Cerebellar cortex (tissue), 1 donor: ENCODE data around the gene LHPP.
"Not testable (repeated sequence)": the region's sequence is repeated elsewhere in the genome, so short reads cannot be mapped to it uniquely, and the experiment has no call there.

Experiments
- DNase-seq: peaks from one replicate; pipeline ENCODE4 v3.0.0-alpha.2; 2015; ENCODE audit warnings: low spot score

LHPP gene

GRCh38 chr10:124573726-124574455, 112.3 kb downstream of the LHPP start:
- no peak for DNase-seq

- no peak for DNase-seq
Measured at GRCh38 chr10:124574456-124575070, 112.9 kb downstream of the LHPP start.

GRCh38 chr10:124575107-124576035, 113.7 kb downstream of the LHPP start:
- no peak for DNase-seq

GRCh38 chr10:124576526-124577420, 115.2 kb downstream of the LHPP start:
- no peak for DNase-seq

- no peak for DNase-seq
Measured at GRCh38 chr10:124577651-124578050, 116.0 kb downstream of the LHPP start.

GRCh38 chr10:124578231-124579010, 116.8 kb downstream of the LHPP start:
- no peak for DNase-seq

- DNase-seq: no peak
Measured at GRCh38 chr10:124579011-124579399, 117.4 kb downstream of the LHPP start.

- DNase-seq: no peak
Measured at GRCh38 chr10:124586142-124586541, 124.5 kb downstream of the LHPP start.

GRCh38 chr10:124587811-124588211, 126.2 kb downstream of the LHPP start:
- DNase-seq: no peak

- not testable (repeated sequence) for DNase-seq
Measured at GRCh38 chr10:124588341-124588735, 126.7 kb downstream of the LHPP start.

- peak; percentile 81 for DNase-seq
Measured at GRCh38 chr10:124588736-124589490, 127.3 kb downstream of the LHPP start.

- no peak for DNase-seq
Measured at GRCh38 chr10:124589491-124590041, 127.9 kb downstream of the LHPP start.

- no peak for DNase-seq
Measured at GRCh38 chr10:124590216-124591122, 128.8 kb downstream of the LHPP start.

- DNase-seq: no peak
Measured at GRCh38 chr10:124591123-124591495, 129.5 kb downstream of the LHPP start.

GRCh38 chr10:124592101-124592500, 130.5 kb downstream of the LHPP start:
- no peak for DNase-seq

- no peak for DNase-seq
Measured at GRCh38 chr10:124592736-124593430, 131.3 kb downstream of the LHPP start.

GRCh38 chr10:124593431-124593985, 131.9 kb downstream of the LHPP start:
- no peak for DNase-seq

GRCh38 chr10:124594240-124594639, 132.6 kb downstream of the LHPP start:
- DNase-seq: no peak
